ELF-1 (cell line): ENCODE measurements around the gene MTCH1.

ENCODE experiments used
- DNase-seq: peaks from one replicate; pipeline ENCODE4 v3.0.0-alpha.2; 2016; ENCODE audit warnings: low read depth, low spot score

Gene MTCH1, protein sequence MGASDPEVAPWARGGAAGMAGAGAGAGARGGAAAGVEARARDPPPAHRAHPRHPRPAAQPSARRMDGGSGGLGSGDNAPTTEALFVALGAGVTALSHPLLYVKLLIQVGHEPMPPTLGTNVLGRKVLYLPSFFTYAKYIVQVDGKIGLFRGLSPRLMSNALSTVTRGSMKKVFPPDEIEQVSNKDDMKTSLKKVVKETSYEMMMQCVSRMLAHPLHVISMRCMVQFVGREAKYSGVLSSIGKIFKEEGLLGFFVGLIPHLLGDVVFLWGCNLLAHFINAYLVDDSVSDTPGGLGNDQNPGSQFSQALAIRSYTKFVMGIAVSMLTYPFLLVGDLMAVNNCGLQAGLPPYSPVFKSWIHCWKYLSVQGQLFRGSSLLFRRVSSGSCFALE

DNA sequence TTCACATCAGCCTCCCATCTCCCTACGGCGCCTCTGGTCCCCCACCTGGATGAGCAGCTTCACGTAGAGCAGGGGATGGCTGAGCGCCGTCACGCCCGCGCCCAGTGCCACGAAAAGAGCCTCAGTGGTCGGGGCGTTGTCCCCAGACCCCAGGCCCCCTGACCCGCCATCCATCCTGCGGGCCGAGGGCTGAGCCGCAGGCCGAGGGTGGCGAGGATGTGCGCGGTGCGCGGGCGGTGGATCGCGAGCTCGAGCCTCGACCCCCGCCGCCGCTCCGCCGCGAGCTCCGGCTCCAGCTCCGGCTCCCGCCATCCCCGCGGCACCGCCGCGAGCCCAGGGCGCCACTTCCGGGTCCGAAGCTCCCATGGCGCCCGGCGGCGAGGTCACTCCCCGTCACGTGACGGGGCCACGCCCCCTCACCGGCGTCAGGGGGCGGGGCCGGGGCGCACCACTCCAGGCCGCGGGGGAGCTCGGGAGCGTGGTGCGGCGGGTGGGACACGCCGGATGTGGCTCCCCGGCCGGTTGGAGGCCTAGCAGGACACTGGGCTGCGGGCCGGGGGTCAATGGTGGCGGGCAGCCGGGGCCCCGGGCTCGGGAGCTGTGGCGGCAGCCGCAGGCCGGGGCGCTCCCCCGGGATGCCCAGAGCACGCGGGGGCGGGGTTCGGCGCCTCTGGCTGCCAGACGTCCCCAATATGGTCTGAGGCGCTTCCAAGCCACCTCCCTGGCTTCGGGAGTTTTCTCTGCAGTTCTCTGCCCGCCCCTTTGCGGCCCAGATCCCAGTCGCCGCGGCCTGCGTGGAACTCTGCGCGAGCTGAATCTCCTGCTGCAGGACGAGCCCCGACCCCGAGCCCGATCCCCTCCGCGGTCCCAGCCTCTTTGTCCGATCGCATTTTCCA lies at the start of gene MTCH1:
Gene MTCH1 (minus strand): TSS at position 389 of the 896 bp plus-strand sequence. CDS start 23 bp downstream, at position 366.
- peak; percentile 92 for DNase-seq

DNA sequence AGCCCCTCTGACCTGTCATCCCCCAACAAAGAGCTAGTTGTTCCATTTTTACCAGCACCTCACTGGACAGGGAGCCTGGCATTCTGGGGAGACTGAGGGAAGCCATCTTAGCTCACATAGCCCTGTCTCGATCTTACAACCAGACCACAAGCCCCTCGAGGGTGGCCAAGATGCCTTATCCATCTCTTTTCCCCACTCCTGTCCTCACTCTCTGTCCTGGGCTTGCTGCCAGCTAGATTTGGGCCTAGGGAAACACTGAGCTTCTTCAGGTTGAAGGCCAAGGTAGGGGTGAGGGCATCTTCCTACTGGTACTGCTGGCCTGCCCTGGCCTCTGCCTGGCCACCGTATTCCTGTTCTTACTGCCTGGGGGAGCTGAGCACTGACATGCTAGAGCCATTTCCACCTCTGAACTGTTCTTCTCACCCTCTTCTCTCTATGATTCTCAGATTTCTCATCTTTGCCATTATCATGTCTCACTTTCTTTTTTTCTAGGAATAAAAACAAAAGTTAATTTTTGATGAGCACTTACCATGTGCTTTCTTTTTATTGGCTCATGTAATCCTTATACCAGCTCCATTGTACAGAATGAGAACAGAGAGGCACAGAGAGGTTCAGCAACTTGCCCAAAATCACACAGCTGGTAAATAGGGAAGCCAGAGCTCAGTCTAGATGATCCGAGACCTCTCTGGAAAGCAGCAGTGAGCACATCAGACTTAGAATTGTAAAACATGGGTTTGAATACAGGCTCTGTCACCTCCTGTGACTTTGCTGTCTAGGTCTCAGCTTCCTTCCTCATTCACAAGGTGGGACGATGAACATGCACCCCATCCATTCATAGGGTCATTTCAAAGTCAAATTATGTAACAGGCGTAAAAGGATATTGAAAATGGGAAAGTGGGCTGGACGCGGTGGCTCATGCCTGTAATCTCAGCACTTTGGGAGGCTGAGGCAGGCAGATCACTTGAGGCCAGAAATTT lies 48.1 kb upstream of the MTCH1 start:
- DNase-seq, result no peak

DNA sequence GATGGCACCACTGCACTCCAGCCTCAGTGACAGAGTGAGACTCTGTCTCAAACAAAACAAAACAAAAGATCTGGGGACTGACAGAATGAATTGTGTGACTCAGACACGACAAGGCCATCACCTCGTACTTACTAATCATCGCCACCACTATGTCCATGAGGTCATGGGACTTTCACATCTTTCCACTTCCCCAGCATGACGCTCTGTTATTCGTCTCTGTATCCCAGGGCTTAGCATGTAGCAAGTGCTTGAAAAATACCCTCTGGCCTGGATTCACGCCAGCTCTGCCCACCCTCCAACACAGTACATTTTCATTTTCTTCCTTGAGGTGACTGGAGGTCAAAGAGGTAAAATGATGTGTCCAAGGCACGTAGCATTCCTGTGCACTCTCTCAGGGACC lies 47.3 kb upstream of the MTCH1 start:
- no peak for DNase-seq

DNA sequence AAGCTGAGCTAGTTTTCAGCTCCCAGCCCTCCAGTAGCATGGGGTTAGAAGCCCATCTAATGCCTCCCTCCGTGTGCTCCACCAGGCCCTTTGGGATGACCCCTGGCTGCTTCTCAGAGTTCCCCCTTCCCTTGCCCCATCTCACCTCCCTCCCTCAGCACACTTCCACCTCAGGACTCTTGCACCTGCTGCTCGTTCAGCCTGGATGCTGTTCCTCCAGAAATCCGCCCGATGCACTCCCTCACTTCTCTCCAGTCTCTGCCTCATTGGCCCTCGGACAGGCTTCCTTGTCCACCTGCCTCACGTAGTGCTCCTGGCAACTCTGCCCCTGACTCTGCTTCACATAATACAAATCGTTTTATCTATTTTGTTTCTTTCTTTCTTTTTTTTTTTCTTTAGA lies 46.2 kb upstream of the MTCH1 start:
- no peak for DNase-seq

DNA sequence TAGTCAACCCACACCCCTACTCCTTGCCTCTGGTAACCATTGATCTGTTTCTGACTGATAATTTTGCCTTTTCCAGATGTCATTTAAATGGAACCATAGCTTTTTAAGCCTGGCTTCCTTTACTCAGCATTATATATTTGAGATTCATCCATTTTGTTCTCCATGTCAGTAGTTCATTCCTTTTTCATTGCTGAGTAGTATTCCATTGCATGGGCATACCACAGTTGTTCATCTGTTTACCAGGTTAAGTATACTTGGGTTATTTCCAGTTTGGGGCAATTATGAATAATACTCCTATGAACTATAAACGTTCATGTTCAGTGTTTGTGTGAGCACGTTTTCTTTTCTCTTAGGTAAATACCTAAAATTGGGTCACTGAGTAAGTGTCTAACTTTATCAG lies 44.6 kb upstream of the MTCH1 start:
- DNase-seq, result no peak

DNA sequence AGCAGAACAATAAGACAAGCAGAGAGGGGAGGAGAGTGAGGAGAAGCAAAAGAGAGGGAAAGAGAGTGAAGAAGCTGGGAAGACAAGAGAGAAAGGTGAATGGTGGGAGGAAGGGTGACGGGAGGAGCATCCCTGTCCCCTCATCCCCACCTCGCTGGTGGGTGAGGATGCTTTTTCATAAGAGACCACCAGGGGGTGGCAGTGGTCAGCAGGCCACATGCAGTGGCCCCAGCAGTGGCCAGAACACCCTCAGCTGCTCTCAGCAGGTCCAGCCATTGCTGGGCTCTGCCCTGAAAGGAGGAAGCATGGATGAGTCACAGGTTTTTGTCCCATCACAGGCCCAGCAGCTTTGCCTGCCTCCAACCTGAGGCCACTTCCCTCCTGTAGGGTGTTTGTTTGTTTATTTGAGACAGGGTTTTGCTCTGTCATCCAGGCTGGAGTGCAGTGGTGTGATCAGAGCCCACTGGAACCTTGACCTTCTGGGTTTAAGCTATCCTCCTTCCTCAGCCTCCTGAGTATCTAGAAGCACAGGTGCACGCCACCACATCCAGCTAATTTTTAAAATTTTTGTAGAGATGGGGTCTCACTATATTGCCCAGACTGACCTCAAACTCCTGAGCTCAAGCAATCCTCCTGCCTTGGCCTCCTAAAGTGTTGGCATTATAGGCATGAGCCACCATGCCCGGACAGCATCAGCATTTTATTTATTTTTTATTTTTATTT lies 43.4 kb upstream of the MTCH1 start:
- DNase-seq, result peak; percentile 91

DNA sequence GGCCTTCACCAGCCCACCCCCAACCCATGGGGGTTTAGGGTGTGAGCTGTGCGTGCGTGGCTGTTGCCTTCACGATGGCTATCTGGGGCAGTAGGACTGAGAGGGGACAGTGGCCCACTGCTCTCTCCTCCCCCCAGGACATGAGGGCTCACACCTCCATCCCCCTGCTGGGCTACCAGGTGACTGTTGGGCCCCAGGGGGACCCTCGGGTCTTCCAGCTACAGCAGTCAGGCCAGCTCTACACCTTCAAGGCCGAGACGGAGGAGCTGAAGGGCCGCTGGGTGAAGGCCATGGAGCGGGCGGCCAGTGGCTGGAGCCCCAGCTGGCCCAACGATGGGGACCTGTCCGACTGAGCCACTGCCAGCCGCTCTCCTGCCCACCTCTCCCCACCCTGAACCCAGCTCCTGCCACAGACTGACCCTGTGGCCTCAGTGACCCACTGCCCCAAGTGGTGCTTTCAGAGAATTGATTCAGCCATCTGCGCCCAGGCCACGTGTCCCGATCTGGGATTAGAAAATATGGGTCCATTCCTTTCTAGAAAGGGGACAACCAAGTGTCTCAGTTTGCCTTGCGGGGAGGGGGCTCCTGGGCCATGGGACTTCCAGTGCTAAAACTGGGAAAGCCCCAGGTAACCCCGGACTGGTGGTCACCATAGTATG lies 41.9 kb upstream of the MTCH1 start:
- no peak for DNase-seq

DNA sequence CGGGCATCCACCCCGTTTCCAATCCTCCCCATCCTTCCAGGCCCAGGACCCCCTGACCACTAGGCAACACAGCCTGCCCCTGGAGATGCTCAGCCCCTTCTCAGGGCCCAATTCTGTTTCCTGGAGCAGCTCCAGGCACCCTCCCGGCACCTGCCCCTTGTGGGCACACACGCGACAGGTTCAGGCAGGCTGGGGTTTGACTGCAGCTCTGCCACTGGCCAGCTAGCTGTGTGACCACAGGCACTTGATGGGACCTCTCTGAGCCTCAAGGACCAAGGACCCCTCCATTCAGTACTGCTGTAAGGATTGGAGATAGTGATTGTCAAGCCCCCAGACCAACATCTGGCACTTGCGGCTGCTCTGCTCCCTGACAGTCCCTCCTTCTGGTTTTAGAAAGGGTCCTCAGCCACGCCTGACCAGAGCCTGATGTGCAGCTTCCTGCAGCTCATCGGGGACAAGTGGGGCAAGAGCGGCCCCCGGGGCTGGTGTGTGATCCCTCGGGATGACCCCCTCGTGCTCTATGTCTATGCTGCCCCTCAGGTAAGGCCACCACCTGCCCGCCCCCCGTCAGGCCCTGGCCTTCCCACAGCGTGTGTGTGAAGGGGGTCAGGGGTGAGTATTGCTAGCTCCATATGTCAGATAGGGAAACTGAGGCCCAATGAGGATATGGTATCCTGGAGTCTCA lies 41.2 kb upstream of the MTCH1 start:
- DNase-seq, result no peak

DNA sequence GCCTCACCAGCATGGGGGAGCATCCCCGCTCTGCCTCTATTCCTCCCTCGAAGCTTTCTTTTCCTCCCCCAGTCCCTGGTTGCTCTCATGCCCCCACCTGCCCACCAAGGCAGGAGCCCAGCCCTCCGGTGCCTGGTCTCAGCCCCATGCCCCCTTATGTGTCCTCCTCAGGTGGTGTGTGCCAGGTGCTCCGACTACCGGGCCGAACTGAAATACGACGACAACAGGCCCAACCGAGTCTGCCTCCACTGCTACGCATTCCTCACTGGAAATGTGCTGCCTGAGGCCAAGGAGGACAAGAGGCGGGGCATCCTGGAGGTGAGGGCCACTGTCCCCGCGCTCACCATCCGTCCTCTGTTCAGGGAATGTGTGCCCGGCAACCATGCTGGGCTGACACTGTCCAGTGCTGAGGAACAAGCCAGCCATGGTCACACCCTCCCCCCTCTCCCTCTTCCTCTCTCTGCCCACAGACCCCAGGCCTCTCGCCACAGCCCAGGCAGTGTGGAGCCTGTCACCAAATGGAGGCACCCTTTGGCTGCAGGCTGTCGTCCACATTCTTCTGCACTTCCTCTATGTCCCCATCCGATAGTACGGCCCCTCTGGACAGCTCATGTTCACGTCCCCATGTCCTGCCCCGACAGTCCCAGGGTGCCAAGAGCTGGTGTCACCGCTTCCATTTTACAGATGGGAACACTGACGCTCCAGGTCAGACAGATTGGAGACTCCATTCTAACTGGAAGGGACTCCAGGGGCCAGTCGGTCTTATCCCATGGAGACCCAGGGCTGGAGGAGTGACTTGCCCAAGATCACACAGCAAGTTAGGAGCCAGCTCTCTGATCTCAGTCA lies 39.8 kb upstream of the MTCH1 start:
- DNase-seq, result peak; percentile 86

DNA sequence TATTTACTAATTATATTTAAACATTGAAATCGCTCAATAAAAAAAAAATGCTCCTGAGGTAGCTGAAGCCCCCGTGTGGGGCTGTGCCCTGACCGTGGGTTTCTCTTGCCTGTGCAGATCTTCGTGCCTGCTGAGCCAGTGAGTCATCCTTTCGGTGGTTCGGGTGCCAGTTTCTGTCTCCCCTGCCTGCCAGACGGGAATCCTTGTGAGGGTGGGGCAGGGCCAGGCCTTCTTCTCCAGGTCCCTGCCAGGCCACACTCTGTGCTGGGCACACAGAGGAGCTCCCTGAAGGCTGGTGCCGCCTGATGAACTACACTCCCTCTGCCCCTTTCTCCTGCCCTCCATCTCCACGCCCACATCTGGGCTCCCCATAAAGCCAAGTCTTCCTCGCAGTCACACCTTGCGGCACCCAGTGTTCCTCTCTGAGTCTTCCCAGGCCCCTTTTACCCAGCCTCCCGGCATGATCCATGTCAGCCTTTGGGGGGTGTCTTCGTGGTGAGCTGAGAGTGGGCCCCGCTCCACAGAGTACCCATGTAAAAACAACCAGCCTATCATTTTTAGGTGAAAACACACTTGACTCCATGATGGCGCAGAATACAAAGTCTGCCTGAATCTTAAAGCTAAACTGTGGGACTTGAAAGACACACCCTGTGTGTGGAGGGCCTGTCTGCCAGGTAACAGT lies 38.8 kb upstream of the MTCH1 start:
- DNase-seq, result no peak

DNA sequence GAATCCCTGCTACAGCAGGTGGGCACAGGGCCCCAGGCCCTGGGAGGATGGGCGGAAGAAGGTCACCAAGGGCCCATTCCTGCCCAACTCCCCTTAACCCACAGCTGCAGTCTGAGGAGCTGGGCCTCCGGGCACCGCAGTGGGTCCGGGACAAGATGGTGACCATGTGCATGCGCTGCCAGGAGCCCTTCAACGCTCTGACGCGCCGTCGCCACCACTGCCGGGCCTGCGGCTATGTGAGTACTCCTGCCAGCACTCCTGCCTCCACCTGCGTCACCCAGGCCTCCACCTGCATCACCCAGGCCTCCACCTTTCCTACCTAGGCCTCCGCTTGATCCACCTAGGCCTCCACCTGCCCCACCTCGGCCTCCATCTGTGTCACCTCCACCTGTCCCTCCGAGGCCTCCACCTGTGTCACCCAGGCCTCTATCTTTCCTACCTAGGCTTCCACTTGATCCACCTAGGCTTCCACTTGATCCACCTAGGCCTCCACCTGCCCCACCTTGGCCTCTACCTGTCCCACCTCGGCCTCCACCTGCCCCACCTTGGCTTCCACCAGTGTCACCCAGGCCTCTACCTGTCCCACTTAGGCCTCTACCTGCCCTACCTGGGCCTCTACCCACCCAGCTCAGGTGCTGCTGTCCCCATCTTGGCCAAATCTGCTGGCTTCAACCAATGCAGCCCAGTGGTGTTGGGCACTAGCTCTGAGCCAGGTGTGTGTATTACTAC lies 36.3 kb upstream of the MTCH1 start:
- DNase-seq, result no peak

DNA sequence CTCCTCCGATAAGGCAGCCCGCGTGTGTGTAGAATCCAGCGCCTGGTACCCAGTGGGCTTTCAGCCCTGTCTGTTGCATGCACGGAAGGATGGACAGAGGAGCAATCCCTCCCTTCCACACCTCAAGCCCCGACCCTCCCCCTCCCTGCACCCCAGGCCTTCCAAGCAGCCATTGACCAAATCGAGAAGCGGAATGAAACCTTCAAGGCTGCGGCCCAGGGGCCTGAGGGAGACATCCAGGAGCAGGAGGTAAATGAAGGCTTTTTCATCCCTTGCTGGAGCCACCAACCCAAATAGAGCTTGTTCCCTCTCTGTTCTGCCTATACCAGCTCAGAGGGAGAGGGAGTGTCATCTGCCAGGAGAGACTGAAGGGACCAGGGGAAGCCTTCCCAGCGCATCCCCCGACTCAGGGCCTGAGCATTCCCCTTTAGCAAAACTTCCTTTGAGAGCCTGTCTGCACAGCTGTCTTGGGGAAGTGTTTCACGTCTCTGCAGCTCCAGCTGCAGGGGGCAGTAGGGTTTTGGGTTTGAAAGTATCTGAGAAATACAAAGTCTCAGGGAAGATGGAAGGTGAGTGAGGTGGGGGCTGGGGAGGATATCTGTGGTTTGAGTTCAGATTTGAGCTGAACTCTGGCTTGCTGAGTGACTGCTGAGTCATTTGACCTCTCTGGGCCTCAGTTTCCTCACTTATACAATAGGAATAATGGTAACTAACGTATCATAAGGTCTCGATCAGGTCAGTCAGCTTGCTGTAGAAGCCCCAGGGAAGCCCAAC lies 35.5 kb upstream of the MTCH1 start:
- DNase-seq, result peak; percentile 78

DNA sequence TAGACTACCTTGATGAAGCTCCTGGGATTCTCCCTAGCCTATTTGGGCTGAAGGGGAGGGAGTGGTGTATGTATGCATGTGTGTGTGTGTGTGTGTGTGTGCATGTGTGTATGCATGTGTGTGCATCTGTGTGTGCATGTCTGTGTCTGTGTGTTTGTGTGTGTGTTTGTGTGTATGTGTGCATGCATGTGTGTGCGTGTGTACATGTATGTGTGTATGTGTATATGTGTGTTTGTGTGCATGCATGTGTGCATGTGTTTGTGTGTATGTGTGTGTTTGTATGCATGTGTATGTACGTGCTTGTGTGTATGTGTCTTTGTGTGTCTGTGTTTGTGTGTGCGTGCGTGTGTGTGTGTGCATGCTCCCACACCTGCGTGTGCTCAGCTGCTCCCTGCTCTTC lies 34.8 kb upstream of the MTCH1 start:
- DNase-seq, result no peak

DNA sequence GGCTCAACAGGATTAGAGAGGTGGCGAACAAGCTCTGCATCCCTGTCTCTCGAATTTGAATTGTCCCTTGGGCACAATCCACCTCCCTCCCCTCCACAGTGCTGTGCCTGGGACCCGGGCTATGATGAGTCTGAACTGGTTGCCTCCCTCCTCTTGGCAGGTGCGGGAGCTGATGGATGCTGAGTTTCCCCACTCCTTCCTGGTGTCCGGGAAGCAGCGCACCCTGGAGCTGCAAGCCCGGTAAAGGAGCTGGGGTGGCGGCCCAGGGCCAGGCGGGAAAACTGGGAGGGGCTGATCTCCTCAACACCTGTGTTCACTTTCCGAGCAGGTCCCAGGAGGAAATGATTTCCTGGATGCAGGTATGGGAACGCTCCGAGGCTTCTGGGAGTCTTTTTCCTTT lies 34.4 kb upstream of the MTCH1 start:
- DNase-seq, result no peak

DNA sequence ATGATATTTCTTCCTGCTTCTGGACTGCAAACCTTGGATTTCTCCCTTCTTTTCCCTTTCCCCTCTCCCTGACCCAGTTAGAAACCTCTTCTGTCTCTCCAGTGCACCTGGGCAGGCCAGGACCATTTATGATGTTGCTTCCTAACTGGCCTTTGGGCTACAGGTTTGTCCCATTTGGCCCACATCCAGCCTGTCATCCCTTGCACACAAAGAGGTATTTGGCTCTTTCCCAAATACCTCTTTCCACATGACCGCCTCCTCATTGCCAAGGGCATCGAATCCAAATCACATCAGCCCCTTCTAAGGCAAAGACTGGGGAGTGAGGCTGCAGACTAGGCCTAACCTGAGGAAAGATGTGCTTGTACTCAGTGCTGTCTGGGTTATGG lies 33.1 kb upstream of the MTCH1 start:
- DNase-seq, result no peak

DNA sequence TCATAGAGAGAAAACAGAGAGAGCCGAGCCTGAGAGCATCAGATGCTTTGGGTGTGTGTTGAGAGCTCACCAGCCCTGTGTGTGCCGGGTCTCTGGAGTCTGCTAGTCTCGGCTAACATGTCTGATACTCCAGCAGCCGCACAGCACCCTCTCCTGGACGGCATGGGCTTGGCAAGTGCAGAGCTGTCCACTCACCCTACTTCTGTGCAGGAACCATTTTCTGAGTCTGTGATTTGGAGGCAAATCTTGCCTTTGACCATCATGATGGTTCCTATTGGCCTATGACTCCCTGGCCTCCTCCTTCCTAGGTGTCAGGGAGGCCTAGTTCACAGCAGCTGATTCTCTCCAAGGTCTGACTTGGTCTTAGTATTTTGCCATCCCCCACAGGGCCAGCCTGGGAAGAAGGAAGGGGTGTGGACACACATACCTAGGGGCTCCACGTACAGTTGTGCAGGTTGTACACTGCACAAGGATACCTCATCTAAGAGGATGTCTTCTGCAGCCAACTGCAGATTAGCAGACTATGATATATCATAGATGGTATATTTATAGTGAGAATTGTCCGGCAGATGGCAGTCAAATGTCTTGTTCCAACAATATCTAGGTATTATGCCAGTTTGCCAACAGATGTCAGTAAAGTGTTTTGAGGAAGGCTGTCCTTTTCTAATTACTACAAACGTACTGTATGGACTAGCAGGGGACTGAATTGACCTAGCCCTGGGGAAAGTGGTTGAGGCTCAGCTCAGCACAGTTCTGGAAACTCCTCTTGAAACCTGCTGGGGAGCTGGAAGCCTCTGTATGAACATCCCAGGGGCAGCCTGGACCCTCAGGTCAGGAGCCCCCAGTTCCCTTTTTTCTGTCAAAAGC lies 32.4 kb upstream of the MTCH1 start:
- peak; percentile 91 for DNase-seq
